ENCODE measurements around the gene CEMP1. TPM values are rescaled to one million over a fixed set of nuclear protein-coding genes. Genes with fewer than 3 reads are reported as not detected.

CEMP1 gene
- total RNA-seq, 1 donor from 2014 or later = not detected

DNA sequence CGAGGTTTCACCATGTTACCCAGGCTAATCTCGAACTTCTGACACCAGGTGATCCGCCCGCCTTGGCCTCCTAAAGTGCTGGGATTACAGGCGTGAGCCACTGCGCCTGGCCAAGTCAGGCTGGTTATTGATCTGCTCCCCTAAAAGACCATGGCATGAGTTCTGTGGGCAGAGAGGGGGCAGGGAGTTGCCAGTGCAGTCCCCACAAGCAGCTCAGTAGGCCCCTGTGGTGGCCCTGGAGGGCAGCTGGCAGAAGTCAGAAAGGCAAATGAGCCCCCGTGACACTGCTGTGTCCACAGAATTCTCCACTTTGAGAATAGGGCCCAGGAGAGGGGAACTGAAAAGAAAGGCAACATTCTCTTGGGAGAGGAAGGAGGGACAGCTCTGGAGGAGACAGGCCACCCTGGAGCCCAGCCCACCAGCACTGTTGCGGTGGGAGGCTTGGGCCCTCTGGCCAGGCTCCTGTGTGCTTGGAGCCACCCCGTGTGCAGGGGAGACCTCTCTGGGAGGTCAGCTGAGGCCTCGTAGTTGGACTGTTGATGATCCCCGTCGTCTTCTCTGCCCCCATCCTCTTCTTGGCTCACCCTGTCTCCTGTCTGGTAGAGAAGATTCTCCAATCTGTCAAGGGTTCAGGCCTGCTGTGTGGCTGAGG is 13.1 kb downstream of the CEMP1 start:
- H3K27me3 Mint-ChIP-seq (ENCODE audit: unreplicated experiment) = peaks cover 36% of the 10 kb centered on the region
- H3K27ac Mint-ChIP-seq (ENCODE audit: unreplicated experiment) = no peak overlapping the region
- TF ChIP-seq, protein P1, sequence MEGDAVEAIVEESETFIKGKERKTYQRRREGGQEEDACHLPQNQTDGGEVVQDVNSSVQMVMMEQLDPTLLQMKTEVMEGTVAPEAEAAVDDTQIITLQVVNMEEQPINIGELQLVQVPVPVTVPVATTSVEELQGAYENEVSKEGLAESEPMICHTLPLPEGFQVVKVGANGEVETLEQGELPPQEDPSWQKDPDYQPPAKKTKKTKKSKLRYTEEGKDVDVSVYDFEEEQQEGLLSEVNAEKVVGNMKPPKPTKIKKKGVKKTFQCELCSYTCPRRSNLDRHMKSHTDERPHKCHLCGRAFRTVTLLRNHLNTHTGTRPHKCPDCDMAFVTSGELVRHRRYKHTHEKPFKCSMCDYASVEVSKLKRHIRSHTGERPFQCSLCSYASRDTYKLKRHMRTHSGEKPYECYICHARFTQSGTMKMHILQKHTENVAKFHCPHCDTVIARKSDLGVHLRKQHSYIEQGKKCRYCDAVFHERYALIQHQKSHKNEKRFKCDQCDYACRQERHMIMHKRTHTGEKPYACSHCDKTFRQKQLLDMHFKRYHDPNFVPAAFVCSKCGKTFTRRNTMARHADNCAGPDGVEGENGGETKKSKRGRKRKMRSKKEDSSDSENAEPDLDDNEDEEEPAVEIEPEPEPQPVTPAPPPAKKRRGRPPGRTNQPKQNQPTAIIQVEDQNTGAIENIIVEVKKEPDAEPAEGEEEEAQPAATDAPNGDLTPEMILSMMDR (IDR thresholded peaks at IDR 0.05; ENCODE audit: unreplicated experiment) = no peak
- no peak for DNase-seq (ENCODE audit: low spot score)
- H3K4me3 Mint-ChIP-seq (ENCODE audit: unreplicated experiment) = peak overlapping the region; percentile 73
- H3K9me3 Mint-ChIP-seq (ENCODE audit: unreplicated experiment) = no peaks in the 10 kb centered on the region
- peaks cover 21% of the 10 kb centered on the region for H3K36me3 Mint-ChIP-seq (ENCODE audit: low read depth, unreplicated experiment)
- peaks cover 44% of the 10 kb centered on the region for H3K4me1 Mint-ChIP-seq (ENCODE audit: unreplicated experiment)

DNA sequence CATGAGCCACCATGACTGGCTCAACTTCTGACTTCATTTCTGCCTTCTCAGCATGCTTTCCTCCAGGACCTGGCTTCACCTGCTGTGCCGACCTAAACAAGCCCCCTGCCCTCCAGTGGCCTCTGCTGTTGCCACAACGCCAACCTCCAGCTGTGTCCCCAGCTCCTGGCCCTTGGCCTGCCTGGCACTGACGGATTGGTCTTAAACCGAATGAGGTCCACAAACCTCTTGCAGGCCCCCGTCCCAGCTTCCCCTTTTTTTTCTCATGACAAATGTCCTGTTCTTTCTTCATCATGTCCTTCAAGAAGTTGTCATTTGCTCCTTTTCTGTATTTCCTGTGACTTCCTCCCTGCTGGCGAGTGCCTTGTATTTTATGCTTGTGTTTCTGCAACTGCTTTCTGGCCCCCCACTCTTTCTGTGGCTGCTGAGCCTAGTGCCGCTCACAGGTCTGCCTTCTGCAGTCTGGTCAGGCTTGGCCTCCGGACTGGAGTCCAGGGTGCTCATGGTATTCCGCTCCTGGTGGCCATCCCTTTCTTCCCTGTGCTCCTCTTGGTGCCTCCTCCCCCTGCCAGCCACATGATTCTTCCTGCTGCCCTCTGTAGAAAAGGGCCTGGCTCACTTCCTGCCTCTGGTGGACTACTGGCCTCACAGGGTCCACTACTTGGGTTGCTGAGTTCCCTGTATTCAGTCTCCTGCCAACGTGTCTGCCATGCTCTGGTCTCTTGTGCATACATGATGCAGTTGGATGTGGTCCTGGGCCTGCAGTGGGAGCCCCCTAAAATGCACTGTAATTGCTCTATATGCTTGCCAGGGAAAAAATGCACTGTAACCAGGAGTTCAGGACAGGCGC is 14.6 kb downstream of the CEMP1 start:
- no peak for DNase-seq (ENCODE audit: low spot score)
- peaks cover 42% of the 10 kb centered on the region for H3K27me3 Mint-ChIP-seq (ENCODE audit: unreplicated experiment)
- peak overlapping the region; percentile 97 for H3K4me3 Mint-ChIP-seq (ENCODE audit: unreplicated experiment)
- peaks cover 52% of the 10 kb centered on the region for H3K4me1 Mint-ChIP-seq (ENCODE audit: unreplicated experiment)
- H3K9me3 Mint-ChIP-seq (ENCODE audit: unreplicated experiment) = no peaks in the 10 kb centered on the region
- TF ChIP-seq, protein P1 (IDR thresholded peaks at IDR 0.05; ENCODE audit: unreplicated experiment) = no peak
- peak overlapping the region; percentile 90 for H3K27ac Mint-ChIP-seq (ENCODE audit: unreplicated experiment)
- peaks cover 21% of the 10 kb centered on the region for H3K36me3 Mint-ChIP-seq (ENCODE audit: low read depth, unreplicated experiment)

DNA sequence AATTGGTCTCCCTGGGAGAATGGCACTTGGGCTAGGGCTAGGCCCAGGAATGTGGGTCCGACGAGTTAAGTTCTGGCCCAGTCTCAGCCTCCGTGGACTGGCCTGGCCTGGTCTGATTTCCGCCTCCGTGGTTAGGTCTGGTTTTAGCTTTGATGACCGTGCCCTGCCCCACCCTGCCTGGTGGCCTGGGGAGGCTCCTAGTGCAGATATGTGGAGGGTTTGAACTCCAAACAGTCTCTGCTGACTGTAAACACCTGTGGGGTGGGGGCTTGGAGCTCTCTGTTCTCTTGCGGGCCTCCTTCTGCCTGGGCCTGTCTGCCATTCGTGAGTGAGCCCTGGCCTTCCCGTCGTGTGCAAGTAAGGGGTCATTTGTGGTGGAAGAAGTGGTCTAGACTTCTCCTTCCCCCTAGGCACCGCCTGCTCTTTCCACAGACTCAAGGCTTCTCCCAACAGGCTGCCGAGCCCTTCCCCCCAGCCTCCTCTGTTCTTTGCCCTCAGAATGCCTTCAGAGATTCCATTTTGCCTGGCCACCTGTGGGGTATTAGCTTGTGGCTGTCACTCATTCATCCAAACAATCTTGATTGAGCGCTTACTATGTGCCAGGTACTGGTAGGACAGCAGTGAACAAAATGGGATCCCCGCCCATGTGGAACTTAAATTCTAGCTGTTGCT is 15.9 kb downstream of the CEMP1 start:
- H3K27ac Mint-ChIP-seq (ENCODE audit: unreplicated experiment) = peak overlapping the region; percentile 89
- no peaks in the 10 kb centered on the region for H3K9me3 Mint-ChIP-seq (ENCODE audit: unreplicated experiment)
- H3K36me3 Mint-ChIP-seq (ENCODE audit: low read depth, unreplicated experiment) = peaks cover 21% of the 10 kb centered on the region
- TF ChIP-seq, protein P1 (IDR thresholded peaks at IDR 0.05; ENCODE audit: unreplicated experiment) = no peak
- no peak for DNase-seq (ENCODE audit: low spot score)
- H3K27me3 Mint-ChIP-seq (ENCODE audit: unreplicated experiment) = peaks cover 44% of the 10 kb centered on the region
- peaks cover 53% of the 10 kb centered on the region for H3K4me1 Mint-ChIP-seq (ENCODE audit: unreplicated experiment)
- peak overlapping the region; percentile 97 for H3K4me3 Mint-ChIP-seq (ENCODE audit: unreplicated experiment)

DNA sequence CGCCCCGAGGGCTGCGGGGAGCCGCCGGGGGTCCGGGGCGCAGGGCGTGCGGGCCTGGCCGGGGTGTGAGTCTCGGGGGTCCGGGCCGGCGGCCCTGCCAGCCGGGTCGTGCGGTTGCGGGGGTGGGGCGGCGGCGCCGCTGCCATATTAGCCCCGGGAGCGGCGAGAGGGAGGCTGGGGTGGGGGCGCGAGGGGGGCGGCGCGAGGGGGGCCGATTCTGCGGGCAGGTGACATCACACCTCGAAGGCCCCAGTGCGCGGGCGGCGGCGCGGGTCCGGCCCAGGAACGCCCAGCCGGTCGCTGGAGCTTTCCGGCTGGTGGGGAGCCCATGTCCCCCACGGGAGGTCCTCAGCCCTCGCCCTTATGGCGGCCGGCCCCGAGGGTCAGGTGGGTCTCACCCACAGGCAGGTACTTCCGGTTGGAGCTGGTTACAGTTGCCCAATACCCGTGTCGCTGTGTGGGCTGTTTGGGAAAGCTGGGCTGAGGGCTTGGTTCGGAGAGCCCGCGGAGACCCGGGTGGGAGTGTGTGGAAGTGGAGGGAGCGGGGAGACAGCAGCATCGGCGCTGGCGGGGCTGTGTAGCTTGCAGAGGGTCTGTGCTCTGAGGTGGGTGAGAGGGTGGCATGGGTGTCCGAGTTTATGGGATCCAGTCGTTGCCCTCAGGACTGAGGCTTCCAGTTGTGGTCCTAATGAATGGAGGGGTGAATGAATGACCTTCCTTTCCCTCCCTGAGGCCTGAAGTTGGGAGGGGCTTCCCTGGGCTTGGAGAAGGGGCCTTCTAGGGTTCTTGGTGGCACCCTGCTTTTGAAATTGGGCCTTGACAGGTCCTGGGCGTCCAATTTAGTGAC is 16.7 kb downstream of the CEMP1 start:
- peaks cover 16% of the 10 kb centered on the region for H3K36me3 Mint-ChIP-seq (ENCODE audit: low read depth, unreplicated experiment)
- H3K4me1 Mint-ChIP-seq (ENCODE audit: unreplicated experiment) = peaks cover 49% of the 10 kb centered on the region

More for the DNA sequence above, 16.7 kb downstream of the CEMP1 start:
- peak overlapping the region; percentile 97 for H3K4me3 Mint-ChIP-seq (ENCODE audit: unreplicated experiment)
- TF ChIP-seq, protein P1 (IDR thresholded peaks at IDR 0.05; ENCODE audit: unreplicated experiment) = no peak
- peak overlapping the region; percentile 89 for H3K27ac Mint-ChIP-seq (ENCODE audit: unreplicated experiment)
- H3K27me3 Mint-ChIP-seq (ENCODE audit: unreplicated experiment) = peaks cover 42% of the 10 kb centered on the region
- no peaks in the 10 kb centered on the region for H3K9me3 Mint-ChIP-seq (ENCODE audit: unreplicated experiment)
- DNase-seq (ENCODE audit: low spot score) = no peak

Data from endothelial cell (in vitro differentiated cells).